ENCODE results near the gene PHACTR1.

The PHACTR1 gene

GRCh38 chr6:13038741-13039190 lies 322.2 kb downstream of the PHACTR1 start:
- DNase-seq, result no peak

- no peak for DNase-seq
Observed at GRCh38 chr6:13044390-13044789, 327.8 kb downstream of the PHACTR1 start.

- DNase-seq, result no peak
Observed at GRCh38 chr6:13044896-13045295, 328.3 kb downstream of the PHACTR1 start.

GRCh38 chr6:13045676-13046075 lies 329.1 kb downstream of the PHACTR1 start:
- DNase-seq, result no peak

- no peak for DNase-seq
Observed at GRCh38 chr6:13046084-13046483, 329.5 kb downstream of the PHACTR1 start.

- no peak for DNase-seq
Observed at GRCh38 chr6:13048113-13048512, 331.5 kb downstream of the PHACTR1 start.

GRCh38 chr6:13049666-13050254 lies 333.2 kb downstream of the PHACTR1 start:
- DNase-seq, result no peak

GRCh38 chr6:13053006-13053461 lies 336.5 kb downstream of the PHACTR1 start:
- DNase-seq, result no peak

GRCh38 chr6:13058051-13058450 lies 341.5 kb downstream of the PHACTR1 start:
- no peak for DNase-seq

- DNase-seq, result no peak
Observed at GRCh38 chr6:13059026-13059425, 342.5 kb downstream of the PHACTR1 start.

- no peak for DNase-seq
Observed at GRCh38 chr6:13063300-13063918, 346.8 kb downstream of the PHACTR1 start.

- no peak for DNase-seq
Observed at GRCh38 chr6:13065581-13065980, 349.0 kb downstream of the PHACTR1 start.

GRCh38 chr6:13066050-13066449 lies 349.5 kb downstream of the PHACTR1 start:
- no peak for DNase-seq

- no peak for DNase-seq
Observed at GRCh38 chr6:13066820-13067219, 350.3 kb downstream of the PHACTR1 start.

- DNase-seq, result no peak
Observed at GRCh38 chr6:13068586-13069210, 352.1 kb downstream of the PHACTR1 start.

- no peak for DNase-seq
Observed at GRCh38 chr6:13071550-13072345, 355.2 kb downstream of the PHACTR1 start.

GRCh38 chr6:13072686-13073347 lies 356.2 kb downstream of the PHACTR1 start:
- no peak for DNase-seq

- DNase-seq, result no peak
Observed at GRCh38 chr6:13074415-13075140, 358.0 kb downstream of the PHACTR1 start.

- DNase-seq, result no peak
Observed at GRCh38 chr6:13075141-13075845, 358.7 kb downstream of the PHACTR1 start.

GRCh38 chr6:13076575-13076974 lies 360.0 kb downstream of the PHACTR1 start:
- DNase-seq, result no peak

- DNase-seq, result no peak
Observed at GRCh38 chr6:13077117-13077516, 360.6 kb downstream of the PHACTR1 start.

Measured in activated T-cell treated with anti-CD3 and anti-CD28 coated beads, Interleukin-2, amount 50 U/mL, for 48 hours (primary cell).